C4-2B (cell line): ENCODE measurements around the gene SNX20.

Source experiments
- H3K27ac ChIP-seq: fragments of 450-650 bp; 2 replicates; pipeline ENCODE4 v1.5.1; 2017
- CTCF ChIP-seq: fragments of 450-650 bp; conservative IDR thresholded peaks from 2 replicates; pipeline ENCODE4 v1.5.1; 2017; ENCODE audit warnings: mild to moderate bottlenecking
- ZFX ChIP-seq: fragments of 450-650 bp; IDR thresholded peaks from 2 replicates; pipeline ENCODE4 v1.6.1; 2017

Gene SNX20

GRCh38 chr16:50670476-50670875 lies 10.6 kb downstream of the SNX20 start:
- TF ChIP-seq CTCF (no peak), ZFX (no peak)
- H3K27ac ChIP-seq = no peak overlapping the region

GRCh38 chr16:50669741-50670140 lies 11.4 kb downstream of the SNX20 start:
- H3K27ac ChIP-seq = no peak overlapping the region
- TF ChIP-seq ZFX = no peak
- TF ChIP-seq CTCF = no peak

GRCh38 chr16:50668368-50669008 lies 12.6 kb downstream of the SNX20 start:
- H3K27ac ChIP-seq = peak overlapping the region; percentile 22; the same call in 1 of the 2 replicates
- TF ChIP-seq CTCF (peak; percentile 22; the same call in 1 of the 2 replicates), ZFX (no peak)

- TF ChIP-seq CTCF (peak; percentile 4; the same call in 1 of the 2 replicates), ZFX (no peak)
These were observed 13.4 kb downstream of the SNX20 start for GRCh38 chr16:50667497-50668367.

GRCh38 chr16:50666658-50667496 lies 14.2 kb downstream of the SNX20 start:
- no peak for TF ChIP-seq ZFX
- TF ChIP-seq CTCF = no peak
- H3K27ac ChIP-seq = no peak overlapping the region

More at GRCh38 chr16:50667497-50668367, 13.4 kb downstream of the SNX20 start:
- H3K27ac ChIP-seq = no peak overlapping the region

GRCh38 chr16:50665128-50665878 lies 15.8 kb downstream of the SNX20 start:
- peak overlapping the region; percentile 16; the same call in 1 of the 2 replicates for H3K27ac ChIP-seq

More at GRCh38 chr16:50665128-50665878, 15.8 kb downstream of the SNX20 start:
- TF ChIP-seq CTCF = peak; percentile 89
- no peak for TF ChIP-seq ZFX
